K562 (cell line): ENCODE data around the gene DCTN2. TPM values are rescaled to one million over a fixed set of nuclear protein-coding genes. Genes with fewer than 3 reads are reported as not detected.

Source experiments
- CEBPG ChIP-seq, 3 experiments: fragments of 200-800 bp in 1 of 3; sonication (Bioruptor generic) in 1 of 3; sonication (generic) in 1 of 3; formaldehyde crosslinking in 1 of 3; IDR thresholded peaks in 2 of 3; conservative IDR thresholded peaks in 1 of 3; 2 replicates each; pipeline versions ENCODE4 v1.6.1 to v1.8.0; 2016 to 2022; ENCODE audit warnings: missing compliant biosample characterization in 2 of 3, missing genetic modification characterization in 2 of 3, mild to moderate bottlenecking in 1 of 3, missing genetic modification reagents in 1 of 3
- HDGF ChIP-seq: fragments of 450-650 bp; IDR thresholded peaks from 2 replicates; pipeline ENCODE4 v1.6.1; 2016
- HNRNPK ChIP-seq: fragments of 200-400 bp; formaldehyde crosslinking; IDR thresholded peaks from one replicate; pipeline ENCODE4 v1.6.1; 2018; ENCODE audit warnings: mild to moderate bottlenecking, low read depth, low read length; ENCODE audit not compliant: poor library complexity, severe bottlenecking
- MEIS2 ChIP-seq: fragments of 450-650 bp; IDR thresholded peaks from 2 replicates; pipeline ENCODE4 v1.6.1; 2014; ENCODE audit warnings: mild to moderate bottlenecking; ENCODE audit not compliant: partially characterized antibody
- MIER1 ChIP-seq: fragments of 450-650 bp; IDR thresholded peaks from 2 replicates; pipeline ENCODE4 v1.6.1; 2016; ENCODE audit warnings: antibody characterized with exemption, mild to moderate bottlenecking, low read depth
- NFRKB ChIP-seq: fragments of 450-650 bp; IDR thresholded peaks from 2 replicates; pipeline ENCODE4 v1.6.1; 2016; ENCODE audit warnings: low read depth
- NR0B1 ChIP-seq: fragments of 450-650 bp; IDR thresholded peaks from one replicate; pipeline ENCODE4 v1.6.1; 2018; ENCODE audit warnings: mild to moderate bottlenecking, moderate library complexity; ENCODE audit not compliant: partially characterized antibody
- NR4A1 ChIP-seq, 2 experiments: fragments of 250-450 bp in 1 of 2; fragments of 450-650 bp in 1 of 2; sonication (Bioruptor Pico) in 1 of 2; IDR thresholded peaks; 2 replicates each; pipeline versions ENCODE4 v1.4.0 to v1.6.1; 2016 to 2020; ENCODE audit warnings: mild to moderate bottlenecking in 2 of 2, missing compliant biosample characterization in 1 of 2, missing genetic modification characterization in 1 of 2, moderate library complexity in 1 of 2
- RBBP5 ChIP-seq: fragments of 200-600 bp; sonication (generic); IDR thresholded peaks from 2 replicates; pipeline ENCODE4 v1.6.1; 2012; ENCODE audit warnings: borderline replicate concordance, mild to moderate bottlenecking, low read length, control low read depth, inconsistent platforms; ENCODE audit not compliant: insufficient read depth, poor library complexity, severe bottlenecking
- SIRT6 ChIP-seq: IDR thresholded peaks from one replicate; pipeline ENCODE4 v1.6.1; 2012; ENCODE audit warnings: low read depth, mild to moderate bottlenecking, control low read depth, inconsistent platforms, low read length, moderate library complexity
- SMARCA4 ChIP-seq: fragments of 450-650 bp; IDR thresholded peaks from 2 replicates; pipeline ENCODE4 v1.6.1; 2016
- SRF ChIP-seq, 2 experiments: fragments of 250-450, 450-650 bp in 1 of 2; sonication (Bioruptor Pico) in 1 of 2; sonication (generic) in 1 of 2; formaldehyde crosslinking; IDR thresholded peaks; 2 replicates each; pipeline versions ENCODE4 v1.5.0 to v1.5.1; 2020 to 2022; ENCODE audit warnings: mild to moderate bottlenecking in 1 of 2, missing genetic modification reagents in 1 of 2
- STAG1 ChIP-seq: sonication (generic); formaldehyde crosslinking; IDR thresholded peaks from 2 replicates; pipeline ENCODE4 v1.5.0; 2020; ENCODE audit warnings: missing genetic modification reagents, borderline replicate concordance
- TRIM28 ChIP-seq: fragments of 450-650 bp; IDR thresholded peaks from 2 replicates; pipeline ENCODE4 v1.6.1; 2017
- ZFX ChIP-seq: sonication (generic); formaldehyde crosslinking; IDR thresholded peaks from 2 replicates; pipeline ENCODE4 v1.8.0; 2022; ENCODE audit warnings: mild to moderate bottlenecking, missing genetic modification reagents, moderate library complexity
- ZNF23 ChIP-seq: fragments of 250-450 bp; sonication (Bioruptor Pico); IDR thresholded peaks from 2 replicates; pipeline ENCODE4 v1.4.0; 2020; ENCODE audit warnings: mild to moderate bottlenecking
- polyA plus RNA-seq, 8 experiments: library from polyadenylated mRNA; depleted of rRNA in 4 of 8; stranded (reverse) in 5 of 8; unstranded in 3 of 8; fragments of >200 nt; fragmentation: Nextera tagmentation in 2 of 8; fragmentation: Illumina TruSeq in 1 of 8; extraction: Ambion mirVana in 2 of 8; extraction: Trizol in 1 of 8; gene quantifications; 2 replicates each; pipeline versions ENCODE4 v1.2.1 to v1.2.3, GENCODE V29; 2011 to 2014; ENCODE audit warnings: inconsistent platforms in 1 of 8, missing spikeins in 1 of 8
- total RNA-seq, 7 experiments: library from RNA; depleted of rRNA in 6 of 7; stranded (reverse); fragments of >200 nt in 6 of 7; fragmentation: Illumina TruSeq in 2 of 7; extraction: Trizol in 2 of 7; gene quantifications; 2 replicates each; pipeline versions ENCODE4 v1.2.1 to v1.2.3, GENCODE V29; 2011 to 2021; ENCODE audit warnings: low replicate concordance in 1 of 7
- TF ChIP-seq, protein P1 (sequence below): sonication (generic); formaldehyde crosslinking; IDR thresholded peaks from 2 replicates; pipeline ENCODE4 v1.8.0; 2023; ENCODE audit warnings: mild to moderate bottlenecking, missing genetic modification reagents
- TF ChIP-seq, protein P2 (sequence below), 3 experiments: fragments of 200-800 bp in 1 of 3; fragments of 250-450 bp in 1 of 3; fragments of 450-650 bp in 1 of 3; sonication (Bioruptor Pico) in 1 of 3; sonication (Bioruptor generic) in 1 of 3; formaldehyde crosslinking in 1 of 3; IDR thresholded peaks; 2 replicates each; pipeline versions ENCODE4 v1.6.1 to v1.8.0; 2016 to 2022; ENCODE audit warnings: mild to moderate bottlenecking in 2 of 3, missing genetic modification characterization in 2 of 3, missing compliant biosample characterization in 1 of 3, moderate library complexity in 1 of 3

Gene DCTN2
- total and polyA plus RNA-seq, 9 of the 15 experiments (the other 6 are each of a cell fraction or from before 2014, with no cell fraction given), result 43.6 to 270 (median 125) TPM

- TF ChIP-seq, protein P1, sequence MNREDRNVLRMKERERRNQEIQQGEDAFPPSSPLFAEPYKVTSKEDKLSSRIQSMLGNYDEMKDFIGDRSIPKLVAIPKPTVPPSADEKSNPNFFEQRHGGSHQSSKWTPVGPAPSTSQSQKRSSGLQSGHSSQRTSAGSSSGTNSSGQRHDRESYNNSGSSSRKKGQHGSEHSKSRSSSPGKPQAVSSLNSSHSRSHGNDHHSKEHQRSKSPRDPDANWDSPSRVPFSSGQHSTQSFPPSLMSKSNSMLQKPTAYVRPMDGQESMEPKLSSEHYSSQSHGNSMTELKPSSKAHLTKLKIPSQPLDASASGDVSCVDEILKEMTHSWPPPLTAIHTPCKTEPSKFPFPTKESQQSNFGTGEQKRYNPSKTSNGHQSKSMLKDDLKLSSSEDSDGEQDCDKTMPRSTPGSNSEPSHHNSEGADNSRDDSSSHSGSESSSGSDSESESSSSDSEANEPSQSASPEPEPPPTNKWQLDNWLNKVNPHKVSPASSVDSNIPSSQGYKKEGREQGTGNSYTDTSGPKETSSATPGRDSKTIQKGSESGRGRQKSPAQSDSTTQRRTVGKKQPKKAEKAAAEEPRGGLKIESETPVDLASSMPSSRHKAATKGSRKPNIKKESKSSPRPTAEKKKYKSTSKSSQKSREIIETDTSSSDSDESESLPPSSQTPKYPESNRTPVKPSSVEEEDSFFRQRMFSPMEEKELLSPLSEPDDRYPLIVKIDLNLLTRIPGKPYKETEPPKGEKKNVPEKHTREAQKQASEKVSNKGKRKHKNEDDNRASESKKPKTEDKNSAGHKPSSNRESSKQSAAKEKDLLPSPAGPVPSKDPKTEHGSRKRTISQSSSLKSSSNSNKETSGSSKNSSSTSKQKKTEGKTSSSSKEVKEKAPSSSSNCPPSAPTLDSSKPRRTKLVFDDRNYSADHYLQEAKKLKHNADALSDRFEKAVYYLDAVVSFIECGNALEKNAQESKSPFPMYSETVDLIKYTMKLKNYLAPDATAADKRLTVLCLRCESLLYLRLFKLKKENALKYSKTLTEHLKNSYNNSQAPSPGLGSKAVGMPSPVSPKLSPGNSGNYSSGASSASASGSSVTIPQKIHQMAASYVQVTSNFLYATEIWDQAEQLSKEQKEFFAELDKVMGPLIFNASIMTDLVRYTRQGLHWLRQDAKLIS, result 0 out of 2 replicates have a peak, but pooled peaks have one; percentile 54
- TF ChIP-seq NFRKB, result 0 out of 2 replicates have a peak, but pooled peaks have one; percentile 13
- no peak for TF ChIP-seq STAG1
- TF ChIP-seq MEIS2, result peak; percentile 7
- TF ChIP-seq NR4A1 (CRISPR knock-in tag; IDR thresholded peaks at IDR 0.05), result no peak
- TF ChIP-seq NR4A1 (tag; IDR thresholded peaks at IDR 0.05), result no peak
- 0 out of 4 replicates have a peak, but pooled peaks of 1 of the 2 experiments have one; percentile 6 for TF ChIP-seq SRF (CRISPR knock-in tag; IDR thresholded peaks at IDR 0.05)
- TF ChIP-seq HDGF, result no peak
- no peak for TF ChIP-seq TRIM28
- TF ChIP-seq, protein P2, sequence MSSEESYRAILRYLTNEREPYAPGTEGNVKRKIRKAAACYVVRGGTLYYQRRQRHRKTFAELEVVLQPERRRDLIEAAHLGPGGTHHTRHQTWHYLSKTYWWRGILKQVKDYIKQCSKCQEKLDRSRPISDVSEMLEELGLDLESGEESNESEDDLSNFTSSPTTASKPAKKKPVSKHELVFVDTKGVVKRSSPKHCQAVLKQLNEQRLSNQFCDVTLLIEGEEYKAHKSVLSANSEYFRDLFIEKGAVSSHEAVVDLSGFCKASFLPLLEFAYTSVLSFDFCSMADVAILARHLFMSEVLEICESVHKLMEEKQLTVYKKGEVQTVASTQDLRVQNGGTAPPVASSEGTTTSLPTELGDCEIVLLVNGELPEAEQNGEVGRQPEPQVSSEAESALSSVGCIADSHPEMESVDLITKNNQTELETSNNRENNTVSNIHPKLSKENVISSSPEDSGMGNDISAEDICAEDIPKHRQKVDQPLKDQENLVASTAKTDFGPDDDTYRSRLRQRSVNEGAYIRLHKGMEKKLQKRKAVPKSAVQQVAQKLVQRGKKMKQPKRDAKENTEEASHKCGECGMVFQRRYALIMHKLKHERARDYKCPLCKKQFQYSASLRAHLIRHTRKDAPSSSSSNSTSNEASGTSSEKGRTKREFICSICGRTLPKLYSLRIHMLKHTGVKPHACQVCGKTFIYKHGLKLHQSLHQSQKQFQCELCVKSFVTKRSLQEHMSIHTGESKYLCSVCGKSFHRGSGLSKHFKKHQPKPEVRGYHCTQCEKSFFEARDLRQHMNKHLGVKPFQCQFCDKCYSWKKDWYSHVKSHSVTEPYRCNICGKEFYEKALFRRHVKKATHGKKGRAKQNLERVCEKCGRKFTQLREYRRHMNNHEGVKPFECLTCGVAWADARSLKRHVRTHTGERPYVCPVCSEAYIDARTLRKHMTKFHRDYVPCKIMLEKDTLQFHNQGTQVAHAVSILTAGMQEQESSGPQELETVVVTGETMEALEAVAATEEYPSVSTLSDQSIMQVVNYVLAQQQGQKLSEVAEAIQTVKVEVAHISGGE (CRISPR knock-in tag; IDR thresholded peaks at IDR 0.05), result peak in 1 of 3 experiments; percentile 6; a peak in 1 of 6 replicates
- no peak for TF ChIP-seq SIRT6
- TF ChIP-seq ZNF23 (CRISPR knock-in tag), result no peak
- no peak for TF ChIP-seq RBBP5
- TF ChIP-seq NR0B1, result no peak
- TF ChIP-seq MIER1, result no peak
- no peak for TF ChIP-seq SMARCA4
- TF ChIP-seq ZFX (CRISPR knock-in tag), result peak; percentile 54
- TF ChIP-seq CEBPG (CRISPR knock-in tag; IDR thresholded peaks at IDR 0.05), result no peak
- no peak for TF ChIP-seq CEBPG (tag; conservative IDR thresholded peaks at IDR 0.05 in 1 of 2, IDR thresholded peaks at IDR 0.05 in 1 of 2)
- TF ChIP-seq HNRNPK, result no peak
Observed at GRCh38 chr12:57551637-57552305, 4.8 kb upstream of the DCTN2 start (continued).
